GM13977 (cell line): ENCODE data around the gene FJX1.
A peak's percentile ranks its signal among the peaks of the same experiment; 100 is the strongest.

Experiments
- DNase-seq: peaks from one replicate; pipeline ENCODE4 v3.0.0; 2012; ENCODE audit warnings: low spot score
- CTCF ChIP-seq: IDR thresholded peaks from 2 replicates; pipeline ENCODE4 v1.5.1; 2012; ENCODE audit warnings: mild to moderate bottlenecking, control low read depth; ENCODE audit not compliant: insufficient read depth; ENCODE audit errors: extremely low read depth, missing control alignments
- in situ Hi-C: fragments of 300-500 bp; cut with MboI; formaldehyde crosslinking; loops from one replicate; pipeline ENCODE4 v1.12.0; 2022; ENCODE audit warnings: low sequenced_read_pairs, low pct_unique_long_range_greater_than_20kb, mixed read lengths, inconsistent platforms; ENCODE audit not compliant: unreplicated experiment

Gene FJX1

DNA sequence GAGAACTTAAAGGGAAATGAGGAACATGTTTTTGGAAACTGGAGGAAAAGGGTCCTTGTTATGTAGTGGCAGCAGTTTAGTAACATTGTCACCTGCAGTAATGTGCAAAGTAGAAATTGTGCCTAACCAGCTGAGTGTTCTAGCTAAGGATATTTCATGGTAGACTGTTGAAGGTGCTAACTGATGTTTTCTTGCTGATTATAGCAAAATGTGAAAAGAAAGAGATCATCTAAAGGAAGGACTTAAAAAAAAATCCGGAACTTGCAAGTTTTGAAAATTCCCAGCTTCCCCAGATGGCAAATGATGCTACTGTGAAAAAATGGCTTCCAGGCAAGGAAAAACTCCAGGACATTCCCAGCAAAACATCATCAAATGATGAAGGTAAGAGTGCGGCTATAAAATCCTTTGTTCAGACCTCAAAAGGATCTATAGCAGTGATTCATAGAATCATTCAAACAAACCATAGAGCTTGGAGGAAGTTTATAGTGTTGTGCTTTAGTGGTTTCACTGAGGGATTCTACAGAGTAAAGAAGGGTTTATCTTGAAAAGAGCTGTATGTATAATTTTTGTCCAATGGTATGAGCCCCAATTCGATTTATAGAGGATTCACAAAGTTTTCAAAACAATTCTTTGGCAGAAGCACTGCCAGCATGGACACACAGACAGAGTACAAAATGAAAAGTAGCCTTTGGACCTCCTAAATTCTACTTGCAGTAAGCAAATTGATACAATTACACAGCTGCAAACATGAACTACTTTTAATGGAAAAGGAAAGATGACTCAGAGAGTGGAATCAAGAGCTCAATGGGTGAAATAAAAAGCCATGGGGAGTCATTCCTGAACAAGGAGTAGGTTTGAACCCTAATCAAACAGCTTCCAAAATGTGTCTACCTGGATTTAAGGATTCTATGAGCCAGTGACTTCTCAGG is 40.0 kb downstream of the FJX1 start:
- no peak for DNase-seq
- no peak for TF ChIP-seq CTCF
- in situ Hi-C loops, result no loop called here

- in situ Hi-C loops, result no loop called here
- no peak for DNase-seq
- no peak for TF ChIP-seq CTCF
These were observed 43.3 kb downstream of the FJX1 start for GRCh38 chr11:35661534-35661933.

DNA sequence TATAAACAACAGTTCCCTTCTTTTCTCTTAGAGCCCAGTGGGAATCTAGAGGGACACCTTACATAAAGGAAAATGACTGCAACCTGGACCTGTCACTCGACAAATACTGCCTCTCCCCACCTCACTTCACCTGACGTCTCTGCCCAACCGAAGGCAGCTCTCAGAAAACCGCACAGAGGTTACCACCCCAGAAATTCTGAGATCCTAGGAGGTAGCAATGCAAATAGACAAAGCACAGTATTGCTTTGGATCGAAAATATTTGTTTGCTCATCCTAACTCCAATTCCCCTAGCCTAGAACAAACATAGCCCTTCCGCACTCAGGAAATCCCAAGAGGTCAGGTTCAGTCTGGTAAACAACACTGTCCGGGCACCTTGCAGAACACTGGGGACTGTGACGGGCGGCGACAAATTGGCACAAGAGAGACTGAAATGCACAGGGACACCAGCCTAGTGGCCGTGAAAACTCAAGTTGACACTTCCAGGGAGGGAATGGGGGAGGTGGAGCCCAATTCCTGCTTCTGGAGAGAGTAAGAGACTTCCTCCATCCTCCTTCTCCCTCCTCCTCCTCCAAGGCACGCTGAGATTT is 43.9 kb downstream of the FJX1 start:
- no peak for TF ChIP-seq CTCF
- DNase-seq, result peak; percentile 40
- in situ Hi-C loops, result no loop called here

DNA sequence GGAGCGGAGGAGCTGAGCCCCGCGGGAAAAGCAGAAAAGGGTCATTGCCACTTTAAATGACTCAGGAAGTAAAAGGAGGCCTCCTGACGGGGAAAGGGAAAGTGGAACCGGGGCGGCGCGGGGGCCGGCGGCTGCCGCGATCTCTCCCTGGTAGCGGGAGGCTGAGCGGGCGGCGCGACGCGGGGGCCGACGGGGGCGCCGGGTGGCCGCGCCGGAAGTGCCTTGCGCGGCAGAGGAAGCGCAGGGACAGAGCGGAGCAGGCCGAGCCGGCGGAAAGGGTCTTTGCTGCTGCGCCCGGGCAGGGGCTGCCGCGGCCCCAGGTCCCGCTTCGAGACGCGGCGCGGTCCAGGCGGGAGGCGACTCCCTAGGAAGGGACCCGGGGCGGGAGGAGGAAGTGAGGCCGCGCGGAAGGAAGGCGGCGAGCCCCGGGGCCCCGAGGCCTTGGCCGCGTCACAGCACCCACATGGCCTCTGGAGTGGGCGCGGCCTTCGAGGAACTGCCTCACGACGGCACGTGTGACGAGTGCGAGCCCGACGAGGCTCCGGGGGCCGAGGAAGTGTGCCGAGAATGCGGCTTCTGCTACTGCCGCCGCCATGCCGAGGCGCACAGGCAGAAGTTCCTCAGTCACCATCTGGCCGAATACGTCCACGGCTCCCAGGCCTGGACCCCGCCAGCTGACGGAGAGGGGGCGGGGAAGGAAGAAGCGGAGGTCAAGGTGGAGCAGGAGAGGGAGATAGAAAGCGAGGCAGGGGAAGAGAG is 44.6 kb downstream of the FJX1 start, which contains the start of gene TRIM44:
Gene TRIM44, plus strand, starts transcription at position 127 of the 759 bp plus-strand sequence. Its CDS starts 337 bp downstream, at position 464.
- TF ChIP-seq CTCF, result no peak
- peak; percentile 91 for DNase-seq
- in situ Hi-C loops, result no loop called here

GRCh38 chr11:35663408-35663702 is 45.1 kb downstream of the FJX1 start:
- no peak for TF ChIP-seq CTCF
- DNase-seq, result no peak
- in situ Hi-C loops, result no loop called here

GRCh38 chr11:35664977-35665441 is 46.7 kb downstream of the FJX1 start:
- TF ChIP-seq CTCF, result no peak
- no peak for DNase-seq
- in situ Hi-C loops, result no loop called here
